NCI-H748 treated with DMSO at 0.1 percent for 48 hours (cell line): Measurements from ENCODE around the gene TAS1R3.
A peak's percentile ranks its signal among the peaks of the same experiment; 100 is the strongest.

Experiments
- DNase-seq: peaks from one replicate; lab custom pipeline; 2025; lab: John Stamatoyannopoulos, UW

The TAS1R3 gene

GRCh38 chr1:1371746-1372711 is 40.9 kb downstream of the TAS1R3 start:
- DNase-seq = no peak

DNA sequence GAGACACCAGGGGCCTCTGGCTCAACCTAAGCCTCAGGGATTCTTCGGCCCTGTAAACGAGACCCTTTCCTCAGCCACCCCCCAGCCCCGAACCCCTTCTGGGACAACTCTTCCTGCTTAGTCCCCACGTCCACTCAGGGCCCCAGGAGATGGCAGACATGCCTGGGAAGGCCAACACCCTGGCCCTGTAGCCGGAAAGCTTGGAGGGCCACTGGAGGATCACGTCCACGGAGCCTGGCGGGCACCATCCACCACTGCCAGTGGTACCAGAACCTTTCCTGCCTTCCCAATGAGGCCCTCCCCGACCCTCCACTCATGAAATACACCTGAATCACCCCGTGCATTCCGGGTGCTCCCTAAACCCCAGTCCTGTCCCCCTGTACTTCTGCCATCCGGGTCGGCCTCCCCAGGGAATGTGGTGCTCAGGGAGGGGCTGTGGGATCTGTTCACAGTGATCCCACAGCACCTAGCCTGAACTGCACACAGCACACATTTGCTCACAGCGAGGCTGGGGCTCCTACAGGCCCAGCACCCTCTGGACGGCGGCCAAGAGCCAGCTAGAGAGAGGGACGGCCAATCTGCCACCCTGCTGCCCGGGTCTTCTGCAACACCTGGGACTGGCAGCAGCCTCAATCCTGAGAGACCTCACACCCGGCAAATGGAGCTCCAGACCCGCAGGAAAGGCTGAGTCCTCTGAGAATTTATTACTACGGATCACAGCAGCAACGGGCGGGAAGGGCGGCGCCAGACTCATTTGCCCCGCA is 42.2 kb downstream of the TAS1R3 start:
- DNase-seq = no peak

DNA sequence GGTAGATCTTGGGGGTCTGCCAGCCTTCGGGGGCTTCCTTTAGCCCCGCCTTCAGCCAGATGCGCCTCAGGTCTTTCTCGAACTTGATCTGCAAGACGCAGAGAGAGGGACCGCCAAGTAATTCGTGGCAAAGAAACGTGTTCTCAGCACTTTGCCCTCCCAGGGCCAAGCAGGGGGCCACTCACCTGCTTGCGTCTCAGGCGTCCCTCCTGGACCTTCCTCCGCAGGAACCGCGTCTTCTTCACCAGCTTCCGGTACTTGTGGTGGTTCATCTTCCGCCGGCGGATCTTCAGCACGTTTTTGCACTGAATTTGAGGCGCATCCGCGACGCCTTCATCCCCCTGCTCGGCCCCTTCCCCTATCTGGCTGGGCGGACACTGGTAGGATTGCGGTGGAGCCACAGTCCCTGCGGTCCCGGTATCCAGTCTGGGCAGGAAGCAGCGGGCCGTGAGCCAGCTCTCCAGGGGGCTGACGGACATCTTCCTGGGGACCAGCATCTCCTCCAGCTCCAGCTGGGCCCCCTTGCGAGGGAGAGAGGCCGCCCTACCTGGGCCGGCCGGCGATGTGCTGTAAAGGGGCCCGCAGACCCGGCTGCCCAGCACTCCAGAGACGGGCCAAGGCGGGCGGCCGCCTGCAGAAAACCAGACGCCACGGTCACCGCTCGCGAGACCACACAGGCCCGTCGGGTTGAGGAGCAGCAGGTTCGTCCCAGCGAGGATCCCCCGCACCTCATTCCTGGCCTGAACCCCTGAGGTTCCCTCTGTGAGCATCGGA is 42.9 kb downstream of the TAS1R3 start:
- no peak for DNase-seq

GRCh38 chr1:1374589-1374928 is 43.5 kb downstream of the TAS1R3 start:
- no peak for DNase-seq

DNA sequence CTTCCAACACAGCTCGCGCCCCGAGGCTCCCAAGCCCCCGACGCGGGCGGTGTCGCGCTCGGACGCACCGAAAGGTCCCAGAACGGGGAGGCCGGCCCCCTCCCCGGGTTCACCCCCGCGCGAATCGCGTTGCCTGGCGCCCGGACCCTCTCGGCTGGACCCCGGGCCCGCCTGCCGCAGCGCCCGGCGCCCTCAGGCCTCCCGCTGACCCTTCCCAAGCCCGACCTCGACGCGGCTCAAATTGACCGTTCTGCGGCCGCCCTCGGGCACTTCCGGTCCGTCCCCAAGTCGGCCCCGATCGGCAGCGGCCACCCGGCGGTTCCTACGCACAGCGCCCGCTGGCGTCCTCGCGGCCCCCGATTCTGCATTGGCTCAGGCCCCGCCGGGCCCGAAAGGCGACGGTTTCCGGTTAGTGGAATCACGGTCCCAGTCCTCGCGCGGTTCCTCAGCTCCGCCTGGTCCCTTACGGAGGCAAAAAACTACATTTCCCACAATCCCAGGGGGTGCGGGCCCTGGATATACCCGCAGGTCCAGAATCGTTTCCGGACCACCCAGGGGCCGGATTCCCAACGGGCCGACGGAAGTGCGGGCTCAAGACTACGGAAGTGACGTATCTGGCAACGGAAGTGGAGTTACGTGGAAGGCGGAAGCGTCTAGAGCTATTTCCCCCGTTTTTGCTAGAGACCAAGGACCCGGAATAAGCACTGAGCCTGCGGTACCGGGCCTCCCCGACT is 44.0 kb downstream of the TAS1R3 start, which contains the start of gene AURKAIP1:
TSS of gene AURKAIP1 (minus strand) at position 279 of the 734 bp plus-strand sequence. CDS start 451 bp downstream, outside the sequence.
- DNase-seq = peak; percentile 98

DNA sequence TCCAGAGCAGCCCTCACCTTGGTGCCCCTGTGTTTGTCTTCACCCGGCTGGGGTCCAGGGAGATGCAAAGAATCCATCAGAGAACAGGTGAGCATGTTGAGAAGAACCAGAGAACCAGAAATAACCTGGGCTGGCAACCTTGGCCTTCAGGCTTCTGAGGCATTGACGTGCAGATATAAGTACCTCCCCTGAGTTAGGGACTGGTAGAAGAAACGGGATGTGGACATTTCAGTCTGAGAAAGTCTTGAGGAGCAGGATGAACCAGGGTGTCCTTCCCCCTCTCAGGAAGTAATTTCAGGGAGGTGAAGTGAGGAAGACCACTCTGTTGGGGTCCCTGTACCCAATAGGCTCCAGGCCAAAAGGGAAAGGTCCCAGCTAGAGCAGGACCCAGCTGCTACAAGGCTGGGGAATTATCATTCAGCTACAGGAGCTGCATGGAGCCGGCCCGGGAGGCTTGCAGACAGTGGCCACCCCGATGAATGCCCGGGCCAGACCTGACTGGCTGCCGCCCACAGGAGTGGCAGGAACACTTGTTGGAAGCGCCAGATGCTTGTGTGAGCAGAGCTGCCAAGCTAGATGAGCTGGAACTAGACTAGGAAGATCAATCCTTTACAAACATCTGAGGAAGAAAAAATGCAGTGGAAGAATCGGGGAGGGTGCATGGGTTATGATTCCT is 45.6 kb downstream of the TAS1R3 start:
- DNase-seq = no peak

- DNase-seq = no peak
Measured at GRCh38 chr1:1377540-1378205, 46.6 kb downstream of the TAS1R3 start.

GRCh38 chr1:1380860-1381259 is 49.8 kb downstream of the TAS1R3 start:
- no peak for DNase-seq

DNA sequence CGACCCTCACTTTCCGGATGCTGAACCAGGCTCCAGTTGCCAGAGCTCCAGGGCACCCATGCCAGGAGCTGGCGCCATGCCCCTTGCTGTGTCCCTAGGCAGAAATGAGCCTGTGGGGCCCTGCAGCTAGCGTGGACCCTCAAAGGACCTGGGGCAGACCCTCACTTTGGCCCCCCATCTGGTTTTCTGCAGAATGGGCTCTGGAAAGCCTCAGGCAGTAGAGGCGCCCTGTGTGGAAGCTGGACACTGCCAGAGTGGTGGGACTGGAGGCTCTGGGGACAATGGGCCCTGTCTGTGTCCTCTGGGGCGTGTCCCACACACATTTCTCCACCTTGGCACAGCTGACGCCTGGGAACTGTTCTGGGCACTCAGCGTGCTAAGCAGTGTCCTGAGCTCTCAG is 50.2 kb downstream of the TAS1R3 start:
- no peak for DNase-seq
